ENCODE data around the gene DLX2.

DNA sequence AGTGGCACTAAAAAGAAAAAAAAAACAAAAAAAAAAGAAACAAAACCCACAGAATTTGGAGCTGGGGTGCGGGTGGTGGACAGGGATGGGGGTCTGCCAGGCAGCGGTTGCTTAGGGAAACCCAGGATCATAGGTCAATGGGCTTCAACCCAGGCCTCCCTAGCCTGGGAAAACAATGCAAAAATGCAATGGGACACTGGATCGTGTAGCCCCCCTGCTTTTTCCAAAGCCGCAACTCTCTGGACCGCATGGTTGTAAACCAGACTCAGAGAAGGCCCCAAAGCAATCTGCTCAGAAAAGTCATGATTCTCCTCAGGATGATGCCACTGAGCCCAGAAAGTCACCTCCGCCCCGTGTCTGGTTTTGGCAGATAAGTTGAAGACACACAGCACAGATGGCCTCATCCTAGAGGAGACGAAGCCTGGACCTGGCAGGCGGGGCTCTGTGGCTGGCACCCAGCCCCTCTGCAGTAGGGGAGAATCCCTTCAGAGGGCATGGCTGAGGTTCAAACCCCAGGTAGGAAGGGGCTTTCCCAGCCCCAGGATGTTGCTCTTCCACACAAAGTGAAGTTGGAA, 5.1 kb downstream of the DLX2 start:
- TF ChIP-seq EZH2 (IDR thresholded peaks at IDR 0.05; ENCODE audit: borderline replicate concordance, insufficient read depth, low read length, poor library complexity, severe bottlenecking) (no peak), POLR2AphosphoS5 (IDR thresholded peaks at IDR 0.05) (no peak), CTCF (IDR thresholded peaks at IDR 0.05; ENCODE audit: poor library complexity, severe bottlenecking) (no peak), RAD21 (conservative IDR thresholded peaks at IDR 0.05) (no peak), TAF1 (IDR thresholded peaks at IDR 0.05; ENCODE audit: low read depth) (no peak), SMC3 (conservative IDR thresholded peaks at IDR 0.05; ENCODE audit: poor library complexity) (no peak)

All from neural cell (in vitro differentiated cells).